AG09319 (cell line): ENCODE measurements around the gene NUDT3.
A peak's percentile ranks its signal among the peaks of the same experiment; 100 is the strongest.

Experiments used
- DNase-seq: peaks from one replicate; pipeline ENCODE4 v3.0.0-alpha.2; 2010; ENCODE audit warnings: low read depth; ENCODE audit errors: extremely low read depth
- TF ChIP-seq, protein P1 (sequence below): IDR thresholded peaks from 2 replicates; pipeline ENCODE4 v1.5.1; 2011; ENCODE audit warnings: low read depth, mild to moderate bottlenecking, inconsistent platforms, low read length, moderate library complexity

The NUDT3 gene

DNA sequence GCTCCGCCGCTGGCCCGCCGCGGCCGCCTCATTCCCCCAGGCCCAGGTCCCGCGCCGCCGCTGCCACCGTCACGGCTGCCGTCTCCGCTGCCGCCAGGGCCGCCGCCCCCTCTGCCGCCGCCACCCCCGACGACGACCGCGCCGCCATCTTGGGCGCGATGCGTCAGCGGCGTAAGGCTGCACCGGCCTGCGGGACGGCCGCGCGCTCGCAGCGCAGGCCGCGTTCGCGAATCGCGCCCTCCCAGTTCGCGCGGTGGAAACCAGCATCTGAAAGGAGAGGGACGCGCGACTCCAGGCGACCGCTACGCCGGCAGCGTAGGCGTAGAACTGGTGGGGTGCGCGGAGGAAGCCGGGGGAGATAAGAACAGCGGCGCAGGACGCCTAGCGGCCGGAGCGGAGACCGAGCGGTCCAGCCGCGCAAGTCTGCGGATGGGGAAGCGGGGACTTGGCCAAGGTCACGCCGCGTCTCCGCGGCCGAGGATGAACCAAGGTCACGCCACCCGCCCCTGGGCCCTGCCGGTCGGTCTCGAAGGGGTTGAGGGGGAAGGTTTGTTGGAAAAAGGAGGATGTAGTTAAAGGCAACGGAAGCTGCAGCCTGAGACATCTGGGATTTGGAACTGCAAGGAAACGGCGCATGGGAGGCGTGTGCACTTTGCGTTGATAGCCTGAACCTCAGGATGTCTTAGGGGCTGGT, at the start of gene NUDT3:
TSS of gene NUDT3 (minus strand) at position 173 of the 694 bp plus-strand sequence. CDS start 307 bp downstream, outside the sequence.
- peak; percentile 77 for DNase-seq
- TF ChIP-seq, protein P1, sequence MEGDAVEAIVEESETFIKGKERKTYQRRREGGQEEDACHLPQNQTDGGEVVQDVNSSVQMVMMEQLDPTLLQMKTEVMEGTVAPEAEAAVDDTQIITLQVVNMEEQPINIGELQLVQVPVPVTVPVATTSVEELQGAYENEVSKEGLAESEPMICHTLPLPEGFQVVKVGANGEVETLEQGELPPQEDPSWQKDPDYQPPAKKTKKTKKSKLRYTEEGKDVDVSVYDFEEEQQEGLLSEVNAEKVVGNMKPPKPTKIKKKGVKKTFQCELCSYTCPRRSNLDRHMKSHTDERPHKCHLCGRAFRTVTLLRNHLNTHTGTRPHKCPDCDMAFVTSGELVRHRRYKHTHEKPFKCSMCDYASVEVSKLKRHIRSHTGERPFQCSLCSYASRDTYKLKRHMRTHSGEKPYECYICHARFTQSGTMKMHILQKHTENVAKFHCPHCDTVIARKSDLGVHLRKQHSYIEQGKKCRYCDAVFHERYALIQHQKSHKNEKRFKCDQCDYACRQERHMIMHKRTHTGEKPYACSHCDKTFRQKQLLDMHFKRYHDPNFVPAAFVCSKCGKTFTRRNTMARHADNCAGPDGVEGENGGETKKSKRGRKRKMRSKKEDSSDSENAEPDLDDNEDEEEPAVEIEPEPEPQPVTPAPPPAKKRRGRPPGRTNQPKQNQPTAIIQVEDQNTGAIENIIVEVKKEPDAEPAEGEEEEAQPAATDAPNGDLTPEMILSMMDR: peak; percentile 83

DNA sequence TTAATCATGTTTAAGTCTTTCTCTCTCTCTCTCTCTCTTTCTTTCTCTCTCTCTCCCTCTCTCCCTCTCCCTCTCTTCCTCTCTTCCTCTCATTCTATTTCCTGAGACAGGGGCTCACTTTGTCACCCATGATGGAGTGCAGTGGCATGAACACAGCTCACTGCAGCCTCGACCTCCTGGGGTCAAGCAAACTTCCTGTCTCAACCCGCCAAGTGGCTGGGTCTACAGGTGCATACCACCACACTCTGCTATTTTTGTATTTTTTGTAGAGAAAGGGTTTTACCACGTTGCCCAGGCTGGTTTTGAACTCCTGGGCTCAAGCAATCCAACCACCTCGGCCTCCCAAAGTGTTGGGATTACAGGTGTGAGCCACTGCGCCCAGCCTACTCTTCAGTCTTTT, 49.1 kb upstream of the NUDT3 start:
- TF ChIP-seq, protein P1: no peak
- DNase-seq: no peak

DNA sequence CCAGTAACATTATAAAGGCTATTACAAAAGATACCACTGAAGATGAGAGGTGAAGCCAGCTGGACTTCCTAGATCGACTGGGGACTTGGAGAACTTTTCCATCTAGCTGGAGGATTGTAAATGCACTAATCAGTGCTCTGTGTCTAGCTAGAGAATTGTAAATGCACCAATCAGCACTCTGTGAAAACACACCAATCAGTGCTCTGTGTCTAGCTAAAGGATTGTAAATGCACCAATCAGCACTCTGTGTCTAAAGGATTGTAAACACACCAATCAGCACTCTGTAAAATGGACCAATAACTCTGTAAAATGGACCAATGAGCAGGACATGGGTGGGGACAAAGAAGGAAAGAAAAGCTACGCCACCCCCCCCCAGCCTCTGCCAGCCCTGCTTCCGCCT, 47.0 kb upstream of the NUDT3 start:
- no peak for DNase-seq
- TF ChIP-seq, protein P1: no peak

DNA sequence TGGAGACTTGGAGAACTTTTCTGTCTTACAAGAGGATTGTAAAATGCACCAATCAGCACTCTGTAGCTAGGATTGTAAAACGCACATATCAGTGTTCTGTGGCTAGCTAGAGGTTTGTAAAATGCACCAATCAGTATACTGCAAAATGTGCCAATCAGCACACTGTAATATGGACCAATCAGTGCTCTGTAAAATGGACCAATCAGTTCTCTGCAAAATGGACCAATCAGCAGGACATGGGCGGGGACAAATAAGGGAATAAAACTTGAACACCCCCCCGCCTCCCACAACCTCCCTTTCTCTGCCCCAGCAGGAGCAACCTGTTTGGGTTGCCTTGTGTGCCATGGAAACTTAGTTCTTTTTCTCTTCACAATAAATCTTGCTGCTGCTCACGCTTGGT, 46.2 kb upstream of the NUDT3 start:
- TF ChIP-seq, protein P1: no peak

DNA sequence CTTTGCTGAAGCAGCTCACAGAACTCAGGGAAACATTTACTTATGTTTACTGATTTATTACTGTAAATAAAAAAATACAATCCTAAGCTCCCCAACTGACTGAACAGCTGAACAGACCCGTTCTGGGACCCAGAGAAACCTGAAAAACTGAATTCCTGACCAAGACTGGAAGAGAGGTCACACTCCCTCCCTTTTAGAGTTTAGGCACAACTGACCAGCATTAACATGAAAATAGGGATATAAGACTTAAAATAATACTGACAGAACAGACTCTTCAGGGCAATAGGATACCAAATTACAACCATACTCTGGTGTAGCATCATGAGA, 45.1 kb upstream of the NUDT3 start:
- no peak for DNase-seq
- TF ChIP-seq, protein P1: no peak

More for the DNA sequence above, 46.2 kb upstream of the NUDT3 start:
- DNase-seq: no peak

DNA sequence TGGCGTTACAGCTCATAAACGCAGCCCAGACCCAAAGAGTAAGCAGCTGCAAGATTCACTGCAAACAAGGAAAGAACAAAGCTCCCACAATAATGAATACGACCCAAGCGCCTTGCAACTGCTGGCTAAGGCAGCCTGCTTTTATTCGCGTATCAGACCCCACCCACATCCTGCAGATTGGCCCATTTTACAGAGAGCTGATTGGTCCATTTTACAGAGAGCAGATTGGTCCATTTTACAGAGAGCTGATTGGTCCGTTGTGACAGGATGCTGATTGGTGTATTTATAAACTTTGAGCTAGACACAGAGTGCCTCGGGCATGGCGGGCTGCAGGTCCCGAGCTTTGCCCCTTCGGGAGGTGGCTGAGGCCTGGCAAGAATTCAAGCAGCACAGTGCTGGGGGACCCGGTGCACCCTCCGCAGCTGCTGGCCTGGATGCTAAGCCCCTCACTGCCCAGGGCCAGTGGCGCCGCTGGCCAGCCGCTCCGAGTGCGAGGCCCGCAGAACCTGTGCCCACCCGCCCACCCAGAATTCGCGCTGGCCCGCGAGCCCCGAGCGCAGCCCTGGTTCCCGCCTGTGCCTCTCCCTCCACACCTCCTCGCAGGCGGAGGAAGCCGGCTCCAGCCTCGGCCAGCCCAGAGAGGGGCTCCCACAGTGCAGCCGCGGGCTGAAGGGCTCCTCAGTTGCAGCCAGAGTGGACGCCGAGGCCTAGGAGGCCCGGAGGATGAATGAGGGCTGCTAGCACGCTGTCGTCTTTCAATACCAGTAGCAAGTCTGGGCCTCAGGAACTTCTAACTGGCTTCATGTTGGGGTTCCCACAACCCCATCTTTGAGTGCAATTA, 44.6 kb upstream of the NUDT3 start:
- DNase-seq: no peak
- TF ChIP-seq, protein P1: no peak

DNA sequence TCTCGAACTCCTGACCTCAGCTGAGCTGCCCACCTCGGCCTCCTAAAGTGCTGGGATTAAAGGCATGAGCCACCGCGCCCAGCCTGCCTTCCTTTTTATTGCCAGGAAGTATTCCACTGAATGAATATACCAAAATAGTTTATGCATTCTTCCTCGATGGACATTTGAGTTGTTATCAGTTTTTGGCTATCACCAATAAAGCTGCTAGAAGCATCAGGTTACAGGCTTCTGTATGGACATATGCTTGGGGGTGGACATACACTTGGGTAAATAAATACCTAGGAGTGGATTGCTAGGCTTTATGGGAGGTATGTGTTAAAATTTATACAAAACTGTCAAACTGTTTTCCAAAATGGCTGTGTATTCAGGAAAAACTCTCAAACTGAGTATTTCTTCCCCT, 43.4 kb upstream of the NUDT3 start:
- no peak for DNase-seq
- TF ChIP-seq, protein P1: no peak
